Upper lobe of left lung (tissue), 6 donors: Measurements from ENCODE around the gene LGR4. TPM values are rescaled to one million over a fixed set of nuclear protein-coding genes. Genes with fewer than 3 reads are reported as not detected.

Source experiments
- ATAC-seq, 2 donors: fragments of 200-7000 bp; cut with Tn5 transposase; one replicate each; pipeline ENCODE4 v1.9.1; 2022; ENCODE audit warnings: mild to moderate bottlenecking in 2 of 2, moderate library complexity in 2 of 2; ENCODE audit not compliant: low FRiP score in 2 of 2
- DNase-seq, 2 donors: peaks; one replicate each; pipeline ENCODE4 v3.0.0-alpha.2; 2019 to 2020
- H3K27ac ChIP-seq, 4 donors: fragments of 200-600 bp; sonication (generic); one replicate each; pipeline ENCODE4 v1.5.1; 2016 to 2019
- H3K27me3 ChIP-seq, 4 donors: fragments of 200-600 bp; sonication (generic); one replicate each; pipeline ENCODE4 v1.5.1; 2017 to 2019
- H3K36me3 ChIP-seq, 4 donors: fragments of 200-600 bp; sonication (generic); one replicate each; pipeline ENCODE4 v1.5.1; 2016 to 2019
- H3K4me1 ChIP-seq, 4 donors: fragments of 200-600 bp; sonication (generic); one replicate each; pipeline ENCODE4 v1.5.1; 2018 to 2019
- H3K4me3 ChIP-seq, 4 donors: fragments of 200-600 bp; sonication (generic); one replicate each; pipeline ENCODE4 v1.5.1; 2017 to 2019; ENCODE audit warnings: mild to moderate bottlenecking in 2 of 4, moderate library complexity in 1 of 4
- H3K9me3 ChIP-seq, 4 donors: fragments of 200-600 bp; sonication (generic); one replicate each; pipeline ENCODE4 v1.5.1; 2018 to 2019
- EP300 ChIP-seq, 4 donors: sonication (generic); formaldehyde crosslinking; IDR thresholded peaks; one replicate each; pipeline ENCODE4 v1.5.1; 2017; ENCODE audit warnings: antibody characterized with exemption in 4 of 4, control low read depth in 2 of 4
- POLR2A ChIP-seq, 4 donors: fragments of 450-650 bp; IDR thresholded peaks; one replicate each; pipeline ENCODE4 v1.5.1; 2016 to 2017; ENCODE audit warnings: antibody characterized with exemption in 4 of 4, mild to moderate bottlenecking in 2 of 4
- POLR2AphosphoS5 ChIP-seq, 2 donors: sonication (generic); formaldehyde crosslinking; IDR thresholded peaks; one replicate each; pipeline ENCODE4 v1.5.1; 2017; ENCODE audit warnings: antibody characterized with exemption in 2 of 2
- WGBS, 2 donors: methylation state at CpG; one replicate each; pipeline ENCODE4 v1.1.5; 2017 to 2018; 5-methylcytosine and 5-hydroxymethylcytosine counted together
- total RNA-seq, 6 donors: library from RNA; depleted of rRNA in 4 of 6; stranded (reverse); fragments of >200 nt in 4 of 6; gene quantifications; one replicate each; pipeline versions ENCODE4 v1.1.0 to v1.2.1, GENCODE V29; 2016 to 2021
- TF ChIP-seq, protein P1 (sequence below), 6 experiments: fragments of 450-650 bp in 4 of 6; fragments of 200-600 bp in 2 of 6; sonication (generic) in 2 of 6; IDR thresholded peaks; one replicate each; pipeline ENCODE4 v1.5.1; 2016 to 2019; ENCODE audit warnings: antibody characterized with exemption in 6 of 6
- donor health status: DM: no; HTN: no; CAD: no; lungs with moderate emphysema.
- donor health status: DM: no; HTN: yes; CAD: no; lungs with severe emphysema.

Gene LGR4
- total RNA-seq, 6 donors from 2014 or later, result 3.1 to 20.2 (median 6.0) TPM

DNA sequence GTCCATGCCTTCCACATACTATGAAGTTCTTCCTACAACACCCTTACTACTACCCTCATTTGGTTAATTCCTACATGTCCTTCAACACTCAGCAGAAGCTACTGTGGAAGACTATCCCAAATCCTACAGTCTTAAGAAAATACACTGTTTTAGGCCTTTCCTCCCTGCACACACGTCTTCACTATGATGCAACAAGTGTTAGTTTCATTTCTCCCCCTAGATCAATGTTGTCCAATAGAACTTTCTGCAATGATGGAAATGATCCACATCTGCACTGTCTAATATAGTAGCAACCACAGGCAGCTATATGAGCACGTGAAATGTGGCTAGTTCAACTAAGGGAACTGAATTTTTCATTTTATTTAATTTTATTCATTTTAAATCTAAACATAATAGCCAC lies 62.8 kb downstream of the LGR4 start:
- no peak for DNase-seq
- Histone ChIP-seq H3K4me1 (no peaks in the 10 kb centered on the region), H3K27me3 (no peaks in the 10 kb centered on the region), H3K4me3 (no peak overlapping the region), H3K9me3 (no peaks in the 10 kb centered on the region), H3K27ac (no peak overlapping the region), H3K36me3 (no peaks in the 10 kb centered on the region)
- WGBS, 2 donors, result 53 to 69% methylated on average over 2 of the region's 2 CpGs
- TF ChIP-seq EP300 (IDR thresholded peaks at IDR 0.05) (no peak), POLR2AphosphoS5 (IDR thresholded peaks at IDR 0.05) (no peak), POLR2A (IDR thresholded peaks at IDR 0.05) (no peak)
- TF ChIP-seq, protein P1, sequence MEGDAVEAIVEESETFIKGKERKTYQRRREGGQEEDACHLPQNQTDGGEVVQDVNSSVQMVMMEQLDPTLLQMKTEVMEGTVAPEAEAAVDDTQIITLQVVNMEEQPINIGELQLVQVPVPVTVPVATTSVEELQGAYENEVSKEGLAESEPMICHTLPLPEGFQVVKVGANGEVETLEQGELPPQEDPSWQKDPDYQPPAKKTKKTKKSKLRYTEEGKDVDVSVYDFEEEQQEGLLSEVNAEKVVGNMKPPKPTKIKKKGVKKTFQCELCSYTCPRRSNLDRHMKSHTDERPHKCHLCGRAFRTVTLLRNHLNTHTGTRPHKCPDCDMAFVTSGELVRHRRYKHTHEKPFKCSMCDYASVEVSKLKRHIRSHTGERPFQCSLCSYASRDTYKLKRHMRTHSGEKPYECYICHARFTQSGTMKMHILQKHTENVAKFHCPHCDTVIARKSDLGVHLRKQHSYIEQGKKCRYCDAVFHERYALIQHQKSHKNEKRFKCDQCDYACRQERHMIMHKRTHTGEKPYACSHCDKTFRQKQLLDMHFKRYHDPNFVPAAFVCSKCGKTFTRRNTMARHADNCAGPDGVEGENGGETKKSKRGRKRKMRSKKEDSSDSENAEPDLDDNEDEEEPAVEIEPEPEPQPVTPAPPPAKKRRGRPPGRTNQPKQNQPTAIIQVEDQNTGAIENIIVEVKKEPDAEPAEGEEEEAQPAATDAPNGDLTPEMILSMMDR (IDR thresholded peaks at IDR 0.05), result no peak
- no peak for ATAC-seq

DNA sequence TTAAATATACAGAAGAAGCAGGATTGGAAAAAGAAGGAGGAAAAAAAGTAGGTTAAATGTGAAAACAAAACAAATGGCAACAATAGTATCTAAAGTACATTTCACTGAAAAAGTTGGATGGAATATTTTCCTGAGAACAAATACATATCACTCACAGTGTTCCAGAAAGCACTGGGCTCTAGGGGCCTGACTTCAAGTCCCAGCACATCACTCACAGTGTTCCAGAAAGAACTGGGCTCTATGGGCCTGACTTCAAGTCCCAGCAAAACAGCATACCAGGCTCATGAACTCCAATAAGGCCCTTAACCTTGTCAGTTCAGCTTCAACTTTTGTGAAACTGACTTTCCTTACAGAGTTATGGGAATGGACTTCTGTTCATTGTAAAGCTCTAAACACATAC lies 63.5 kb downstream of the LGR4 start:
- no peaks in the 10 kb centered on the region for H3K9me3 ChIP-seq
- no peak overlapping the region for H3K27ac ChIP-seq
- H3K4me1 ChIP-seq, result no peaks in the 10 kb centered on the region
- ATAC-seq, result no peak
- DNase-seq, result no peak
- no peak overlapping the region for H3K4me3 ChIP-seq
- H3K36me3 ChIP-seq, result no peaks in the 10 kb centered on the region
- no peak for TF ChIP-seq POLR2A (IDR thresholded peaks at IDR 0.05)
- TF ChIP-seq POLR2AphosphoS5 (IDR thresholded peaks at IDR 0.05), result no peak
- no peak for TF ChIP-seq EP300 (IDR thresholded peaks at IDR 0.05)
- TF ChIP-seq, protein P1 (IDR thresholded peaks at IDR 0.05), result no peak
- H3K27me3 ChIP-seq, result no peaks in the 10 kb centered on the region

DNA sequence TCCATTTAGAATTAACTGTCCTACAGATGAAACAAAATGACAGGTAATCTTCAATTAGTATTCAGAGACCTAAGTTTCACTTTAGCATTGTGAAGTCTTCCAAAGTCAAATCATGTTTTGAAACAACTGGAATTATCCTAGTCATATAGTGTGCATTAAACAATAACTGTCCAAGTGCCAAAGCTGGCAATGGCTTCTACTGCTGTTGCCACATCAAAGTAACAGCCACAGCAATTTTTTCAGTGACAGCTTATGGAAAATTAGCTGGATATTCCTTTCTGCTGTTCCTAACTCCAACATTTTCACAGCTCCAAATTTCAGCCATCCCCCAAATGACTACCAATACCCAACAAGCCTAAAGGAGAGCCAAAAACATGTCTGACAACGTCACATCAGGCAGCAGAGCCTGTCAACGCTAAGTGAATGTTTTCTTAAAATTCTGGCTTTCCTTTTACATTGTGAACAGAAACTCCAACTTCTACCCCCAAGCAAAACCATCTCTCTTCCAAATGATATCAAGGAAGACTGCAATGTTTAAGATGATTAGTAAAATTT lies 64.3 kb downstream of the LGR4 start:
- H3K27ac ChIP-seq, result no peak overlapping the region
- H3K36me3 ChIP-seq, result no peaks in the 10 kb centered on the region
- no peaks in the 10 kb centered on the region for H3K4me1 ChIP-seq
- no peaks in the 10 kb centered on the region for H3K9me3 ChIP-seq
- no peak overlapping the region for H3K4me3 ChIP-seq
- 68 to 83% methylated on average over 2 of the region's 2 CpGs for WGBS, 2 donors
- TF ChIP-seq EP300 (IDR thresholded peaks at IDR 0.05) (no peak), POLR2AphosphoS5 (IDR thresholded peaks at IDR 0.05) (no peak), POLR2A (IDR thresholded peaks at IDR 0.05) (no peak)
- TF ChIP-seq, protein P1 (IDR thresholded peaks at IDR 0.05), result no peak
- H3K27me3 ChIP-seq, result no peaks in the 10 kb centered on the region
- ATAC-seq (no peak), DNase-seq (no peak)

DNA sequence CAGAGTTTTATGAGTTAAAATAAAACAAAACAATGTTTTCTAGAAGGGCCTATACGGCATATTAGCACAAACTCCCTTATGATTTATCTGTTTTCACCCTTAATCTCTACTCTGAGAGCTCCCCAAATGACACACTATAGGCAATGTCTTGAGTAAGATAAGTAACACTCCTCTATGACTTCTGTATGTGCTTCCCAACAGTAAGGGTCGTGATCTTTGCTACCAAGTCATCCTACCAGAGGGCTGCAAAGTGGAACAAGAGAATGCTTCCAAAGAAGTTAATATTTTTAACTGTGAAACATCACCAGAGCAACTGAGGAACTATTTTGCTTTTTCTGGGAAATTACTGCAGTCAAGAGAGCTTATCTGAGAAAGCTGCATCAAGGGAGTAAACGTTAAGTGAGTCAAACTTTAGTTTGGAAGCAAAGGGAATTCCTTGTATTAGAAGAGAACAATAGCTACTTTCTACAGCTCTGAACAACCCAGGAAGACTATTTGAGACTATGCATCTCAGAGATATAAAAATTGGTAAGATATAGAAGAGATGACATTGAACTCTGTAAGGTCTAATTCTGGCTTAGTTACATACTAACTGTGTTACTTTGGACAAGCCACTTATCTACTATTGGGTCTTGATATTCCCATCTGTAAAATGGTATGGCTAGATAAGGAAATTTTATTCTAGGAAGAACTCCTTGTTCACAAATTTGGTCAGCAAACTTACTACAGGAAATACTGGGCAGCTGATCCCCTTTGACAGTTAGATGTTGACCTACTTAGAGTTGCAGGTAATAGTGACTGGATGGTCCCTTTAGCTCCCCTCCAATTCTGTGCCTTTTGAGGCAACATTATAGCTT lies 65.9 kb downstream of the LGR4 start:
- TF ChIP-seq POLR2A (IDR thresholded peaks at IDR 0.05) (no peak), EP300 (IDR thresholded peaks at IDR 0.05) (no peak), POLR2AphosphoS5 (IDR thresholded peaks at IDR 0.05) (no peak)
- TF ChIP-seq, protein P1 (IDR thresholded peaks at IDR 0.05), result no peak
- ATAC-seq (no peak), DNase-seq (no peak)
- Histone ChIP-seq H3K9me3 (no peaks in the 10 kb centered on the region), H3K4me3 (no peak overlapping the region), H3K36me3 (no peaks in the 10 kb centered on the region), H3K27me3 (no peaks in the 10 kb centered on the region), H3K4me1 (peaks cover 0 to 7% (median 3%) of the 10 kb centered on the region in 4 donors), H3K27ac (no peak overlapping the region)
- 74 to 77% methylated on average over 3 of the region's 3 CpGs for WGBS, 2 donors
